HepG2 (cell line): Measurements from ENCODE around the gene ECE2. TPM values are rescaled to one million over a fixed set of nuclear protein-coding genes. Genes with fewer than 3 reads are reported as not detected.

Source experiments
- ATAC-seq: fragments of 200-7000 bp; cut with Tn5 transposase; 3 replicates; pipeline ENCODE4 v1.9.1; 2020; ENCODE audit warnings: mild to moderate bottlenecking, moderate library complexity
- BruUV-seq: library from RNA; stranded (reverse); fragments of 400-500 nt; replicated peaks from 2 replicates; lab custom pipeline; 2021; lab: Mats Ljungman, UMichigan
- CTCF ChIA-PET: fragments of 300-600 bp; formaldehyde crosslinking; extraction: SDS; loops from one replicate; lab custom pipeline; 2021; ENCODE audit warnings: low total read pairs, inconsistent platforms, low intra/inter-chr PET ratio; lab: Yijun Ruan, JAX
- POLR2A ChIA-PET: fragments of 350-600 bp; sonication (Branson Sonifier 250); formaldehyde crosslinking; loops from one replicate; lab custom pipeline; 2020; ENCODE audit warnings: antibody characterized with exemption, inconsistent platforms; lab: Yijun Ruan, JAX
- DNase-seq: peaks from one replicate; pipeline ENCODE4 v3.0.0-alpha.2; 2015; ENCODE audit warnings: low spot score
- FAIRE-seq: peaks from 3 replicates; lab custom pipeline; 2011; peaks lifted over from hg19 to GRCh38; lab: Jason Lieb, UNC
- H2AFZ ChIP-seq: one replicate; pipeline ENCODE4 v1.6.1; 2011; ENCODE audit warnings: low read length, inconsistent platforms
- H3K27ac ChIP-seq: fragments of 300-600 bp; 3 replicates; pipeline ENCODE4 v1.8.0; 2011; ENCODE audit warnings: mixed run types, mild to moderate bottlenecking, mixed read lengths, low read length, inconsistent platforms; ENCODE audit not compliant: insufficient read depth; ENCODE audit errors: extremely low read length
- H3K27me3 ChIP-seq, 2 experiments: fragments of 200-600 bp in 1 of 2; 2 replicates in 1 of 2; 3 replicates in 1 of 2; pipeline versions ENCODE4 v1.6.0 to v1.8.0; 2011; ENCODE audit warnings: low read length in 2 of 2, mild to moderate bottlenecking in 2 of 2, moderate library complexity in 2 of 2, inconsistent platforms in 1 of 2; ENCODE audit not compliant: insufficient read depth in 2 of 2, control insufficient read depth in 1 of 2
- H3K36me3 ChIP-seq, 2 experiments: fragments of 200-600 bp in 1 of 2; replicated peaks in 1 of 2; 2 replicates in 1 of 2; 3 replicates in 1 of 2; pipeline versions ENCODE4 v1.5.1 to v1.8.0; 2011; ENCODE audit warnings: low read length in 2 of 2, inconsistent platforms in 1 of 2; ENCODE audit not compliant: insufficient read depth in 2 of 2, control insufficient read depth in 1 of 2
- H3K4me1 ChIP-seq: 2 replicates; pipeline ENCODE4 v1.5.1; 2012; ENCODE audit warnings: low read length, inconsistent platforms; ENCODE audit not compliant: insufficient read depth
- H3K4me2 ChIP-seq: 2 replicates; pipeline ENCODE4 v1.6.0; 2011; ENCODE audit warnings: low read depth, low read length, inconsistent platforms
- H3K4me3 ChIP-seq, 3 experiments: fragments of 200-600 bp in 1 of 3; sonication (generic), shearing (Covaris generic) in 1 of 3; replicated peaks in 1 of 3; 2 replicates each; pipeline ENCODE4 v1.5.1; 2011 to 2016; ENCODE audit warnings: low read length in 3 of 3, inconsistent platforms in 2 of 3, low read depth in 2 of 3, mild to moderate bottlenecking in 2 of 3, control low read depth in 1 of 3, mixed read lengths in 1 of 3; ENCODE audit not compliant: insufficient read depth in 1 of 3
- H3K79me2 ChIP-seq: one replicate; pipeline ENCODE4 v1.6.1; 2011; ENCODE audit warnings: low read length, inconsistent platforms; ENCODE audit not compliant: insufficient read depth
- H3K9ac ChIP-seq: 2 replicates; pipeline ENCODE4 v1.6.0; 2011; ENCODE audit warnings: mild to moderate bottlenecking, low read depth, low read length, inconsistent platforms; ENCODE audit not compliant: insufficient read depth
- H3K9me3 ChIP-seq: 2 replicates; pipeline ENCODE4 v1.5.1; 2012; ENCODE audit warnings: mild to moderate bottlenecking, low read length
- H4K20me1 ChIP-seq: 2 replicates; pipeline ENCODE4 v1.6.0; 2011; ENCODE audit warnings: inconsistent platforms, mild to moderate bottlenecking, low read length, moderate library complexity; ENCODE audit not compliant: insufficient read depth
- SIN3B ChIP-seq: fragments of 150-350 bp; IDR thresholded peaks from 2 replicates; pipeline ENCODE4 v1.6.1; 2014; ENCODE audit warnings: low read length
- SMC3 ChIP-seq: IDR thresholded peaks from 2 replicates; pipeline ENCODE4 v1.6.1; 2011; ENCODE audit warnings: low read length, improper control_type of control experiment
- ZNF33A ChIP-seq: sonication (generic); formaldehyde crosslinking; IDR thresholded peaks from 2 replicates; pipeline ENCODE4 v1.5.1; 2020; ENCODE audit warnings: missing genetic modification reagents, mild to moderate bottlenecking, moderate library complexity, borderline replicate concordance
- ZNF550 ChIP-seq: sonication (generic); formaldehyde crosslinking; IDR thresholded peaks from 2 replicates; pipeline ENCODE4 v1.4.0; 2020; ENCODE audit warnings: mild to moderate bottlenecking, missing genetic modification reagents, borderline replicate concordance
- ZNF709 ChIP-seq: sonication (generic); formaldehyde crosslinking; IDR thresholded peaks from 2 replicates; pipeline ENCODE4 v1.5.0; 2020; ENCODE audit warnings: mild to moderate bottlenecking, missing genetic modification reagents
- WGBS: methylation state at CpG from one replicate; pipeline ENCODE4 v1.1.6; 2017; ENCODE audit warnings: low lambda C conversion rate; 5-methylcytosine and 5-hydroxymethylcytosine counted together
- in situ Hi-C: cut with HindIII; loops from 2 replicates; pipeline ENCODE4 v1.10.0; 2017; ENCODE audit warnings: low pct_unique_long_range_greater_than_20kb; ENCODE audit not compliant: extremely low pct_ligation_motif_present
- intact Hi-C: fragments of 100-400 bp; cut with micrococcal nuclease; formaldehyde crosslinking; loops from one replicate; pipeline ENCODE4 v1.10.0; 2022; ENCODE audit not compliant: unreplicated experiment
- polyA plus RNA-seq, 8 experiments: library from polyadenylated mRNA; depleted of rRNA in 3 of 8; stranded (reverse) in 7 of 8; unstranded in 1 of 8; fragments of >200 nt; fragmentation: Illumina TruSeq in 4 of 8; extraction: Trizol in 4 of 8; gene quantifications; 2 replicates each; pipeline versions ENCODE4 v1.2.1 to v1.2.3, GENCODE V29; 2011 to 2016; ENCODE audit warnings: low read depth in 4 of 8, missing spikeins in 1 of 8, mixed read lengths in 1 of 8; ENCODE audit not compliant: insufficient read depth in 1 of 8
- total RNA-seq, 5 experiments: library from RNA; depleted of rRNA; stranded (reverse); fragments of >200 nt; fragmentation: Illumina TruSeq; extraction: Trizol; gene quantifications; 2 replicates each; pipeline ENCODE4 v1.2.3, GENCODE V29; 2016; ENCODE audit warnings: low read depth in 1 of 5
- TF ChIP-seq, protein P1 (sequence below): sonication (generic); formaldehyde crosslinking; IDR thresholded peaks from 2 replicates; pipeline ENCODE4 v1.4.0; 2020; ENCODE audit warnings: missing genetic modification reagents, borderline replicate concordance
- TF ChIP-seq, protein P2 (sequence below): sonication (generic); formaldehyde crosslinking; IDR thresholded peaks from 2 replicates; pipeline ENCODE4 v1.4.0; 2020; ENCODE audit warnings: missing genetic modification reagents
- TF ChIP-seq, protein P3 (sequence below): sonication (generic); formaldehyde crosslinking; IDR thresholded peaks from 2 replicates; pipeline ENCODE4 v1.5.0; 2020; ENCODE audit warnings: mild to moderate bottlenecking, missing genetic modification reagents, moderate library complexity
- TF ChIP-seq, protein P4 (sequence below): sonication (generic); formaldehyde crosslinking; IDR thresholded peaks from 2 replicates; pipeline ENCODE4 v1.4.0; 2020; ENCODE audit warnings: mild to moderate bottlenecking, low read depth, missing genetic modification reagents
- TF ChIP-seq, protein P5 (sequence below): sonication (generic); formaldehyde crosslinking; IDR thresholded peaks from 2 replicates; pipeline ENCODE4 v1.4.0; 2020; ENCODE audit warnings: mild to moderate bottlenecking, missing genetic modification reagents
- TF ChIP-seq, protein P6 (sequence below), 2 experiments: sonication (generic) in 1 of 2; formaldehyde crosslinking in 1 of 2; IDR thresholded peaks; 2 replicates each; pipeline versions ENCODE4 v1.5.1 to v1.6.1; 2011 to 2020; ENCODE audit warnings: borderline replicate concordance in 1 of 2, low read depth in 1 of 2, low read length in 1 of 2, mild to moderate bottlenecking in 1 of 2, missing genetic modification reagents in 1 of 2, moderate library complexity in 1 of 2

Gene ECE2
- total and polyA plus RNA-seq, 2 of the 13 experiments (the other 11 are each of a cell fraction or from before 2014, with no cell fraction given) = not detected

DNA sequence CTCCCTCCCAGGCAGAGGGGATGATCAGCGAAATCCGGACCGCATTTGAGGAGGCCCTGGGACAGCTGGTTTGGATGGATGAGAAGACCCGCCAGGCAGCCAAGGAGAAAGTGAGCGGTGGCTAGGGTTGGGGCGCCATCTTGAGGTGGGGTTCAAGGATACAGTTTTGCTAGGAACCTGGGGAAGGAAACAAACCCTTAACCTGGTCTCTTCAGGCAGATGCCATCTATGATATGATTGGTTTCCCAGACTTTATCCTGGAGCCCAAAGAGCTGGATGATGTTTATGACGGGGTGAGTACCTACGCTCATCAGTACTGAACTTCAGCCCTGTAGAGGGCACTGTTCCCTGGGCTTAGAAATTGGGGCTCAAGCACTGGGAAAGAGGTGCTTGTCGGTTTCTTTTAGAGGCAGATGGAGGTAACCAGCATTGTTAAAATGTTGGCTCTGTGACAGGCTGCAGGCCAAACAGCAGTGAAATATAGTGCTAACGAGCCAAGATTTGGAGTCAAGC is 13.7 kb downstream of the ECE2 start (continued):
- TF ChIP-seq, protein P1, sequence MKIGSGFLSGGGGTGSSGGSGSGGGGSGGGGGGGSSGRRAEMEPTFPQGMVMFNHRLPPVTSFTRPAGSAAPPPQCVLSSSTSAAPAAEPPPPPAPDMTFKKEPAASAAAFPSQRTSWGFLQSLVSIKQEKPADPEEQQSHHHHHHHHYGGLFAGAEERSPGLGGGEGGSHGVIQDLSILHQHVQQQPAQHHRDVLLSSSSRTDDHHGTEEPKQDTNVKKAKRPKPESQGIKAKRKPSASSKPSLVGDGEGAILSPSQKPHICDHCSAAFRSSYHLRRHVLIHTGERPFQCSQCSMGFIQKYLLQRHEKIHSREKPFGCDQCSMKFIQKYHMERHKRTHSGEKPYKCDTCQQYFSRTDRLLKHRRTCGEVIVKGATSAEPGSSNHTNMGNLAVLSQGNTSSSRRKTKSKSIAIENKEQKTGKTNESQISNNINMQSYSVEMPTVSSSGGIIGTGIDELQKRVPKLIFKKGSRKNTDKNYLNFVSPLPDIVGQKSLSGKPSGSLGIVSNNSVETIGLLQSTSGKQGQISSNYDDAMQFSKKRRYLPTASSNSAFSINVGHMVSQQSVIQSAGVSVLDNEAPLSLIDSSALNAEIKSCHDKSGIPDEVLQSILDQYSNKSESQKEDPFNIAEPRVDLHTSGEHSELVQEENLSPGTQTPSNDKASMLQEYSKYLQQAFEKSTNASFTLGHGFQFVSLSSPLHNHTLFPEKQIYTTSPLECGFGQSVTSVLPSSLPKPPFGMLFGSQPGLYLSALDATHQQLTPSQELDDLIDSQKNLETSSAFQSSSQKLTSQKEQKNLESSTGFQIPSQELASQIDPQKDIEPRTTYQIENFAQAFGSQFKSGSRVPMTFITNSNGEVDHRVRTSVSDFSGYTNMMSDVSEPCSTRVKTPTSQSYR (CRISPR knock-in tag) = no peak
- no peak for TF ChIP-seq ZNF709 (CRISPR knock-in tag)
- 0 out of 2 replicates have a peak, but pooled peaks have one; percentile 3 for TF ChIP-seq SMC3
- TF ChIP-seq, protein P2, sequence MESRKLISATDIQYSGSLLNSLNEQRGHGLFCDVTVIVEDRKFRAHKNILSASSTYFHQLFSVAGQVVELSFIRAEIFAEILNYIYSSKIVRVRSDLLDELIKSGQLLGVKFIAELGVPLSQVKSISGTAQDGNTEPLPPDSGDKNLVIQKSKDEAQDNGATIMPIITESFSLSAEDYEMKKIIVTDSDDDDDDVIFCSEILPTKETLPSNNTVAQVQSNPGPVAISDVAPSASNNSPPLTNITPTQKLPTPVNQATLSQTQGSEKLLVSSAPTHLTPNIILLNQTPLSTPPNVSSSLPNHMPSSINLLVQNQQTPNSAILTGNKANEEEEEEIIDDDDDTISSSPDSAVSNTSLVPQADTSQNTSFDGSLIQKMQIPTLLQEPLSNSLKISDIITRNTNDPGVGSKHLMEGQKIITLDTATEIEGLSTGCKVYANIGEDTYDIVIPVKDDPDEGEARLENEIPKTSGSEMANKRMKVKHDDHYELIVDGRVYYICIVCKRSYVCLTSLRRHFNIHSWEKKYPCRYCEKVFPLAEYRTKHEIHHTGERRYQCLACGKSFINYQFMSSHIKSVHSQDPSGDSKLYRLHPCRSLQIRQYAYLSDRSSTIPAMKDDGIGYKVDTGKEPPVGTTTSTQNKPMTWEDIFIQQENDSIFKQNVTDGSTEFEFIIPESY (CRISPR knock-in tag) = peak; percentile 72; the same call in 1 of the 2 replicates

DNA sequence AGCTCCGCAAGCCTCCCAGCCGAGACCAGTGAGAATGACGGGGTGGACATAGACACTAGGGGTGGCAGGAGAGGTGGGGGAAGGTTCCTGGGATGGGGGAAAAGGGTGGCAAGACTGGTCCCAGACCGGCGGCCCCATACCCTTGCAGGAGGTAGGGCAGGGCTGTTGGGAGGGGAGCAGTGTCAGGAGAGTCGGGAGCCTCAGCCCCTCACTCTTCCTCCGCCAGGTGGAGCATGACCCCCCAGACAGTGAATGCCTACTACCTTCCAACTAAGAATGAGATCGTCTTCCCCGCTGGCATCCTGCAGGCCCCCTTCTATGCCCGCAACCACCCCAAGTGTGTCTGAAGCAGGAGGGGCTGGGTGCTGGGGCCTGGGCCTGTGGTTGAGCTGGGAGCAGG is 14.5 kb downstream of the ECE2 start:
- TF ChIP-seq, protein P3, sequence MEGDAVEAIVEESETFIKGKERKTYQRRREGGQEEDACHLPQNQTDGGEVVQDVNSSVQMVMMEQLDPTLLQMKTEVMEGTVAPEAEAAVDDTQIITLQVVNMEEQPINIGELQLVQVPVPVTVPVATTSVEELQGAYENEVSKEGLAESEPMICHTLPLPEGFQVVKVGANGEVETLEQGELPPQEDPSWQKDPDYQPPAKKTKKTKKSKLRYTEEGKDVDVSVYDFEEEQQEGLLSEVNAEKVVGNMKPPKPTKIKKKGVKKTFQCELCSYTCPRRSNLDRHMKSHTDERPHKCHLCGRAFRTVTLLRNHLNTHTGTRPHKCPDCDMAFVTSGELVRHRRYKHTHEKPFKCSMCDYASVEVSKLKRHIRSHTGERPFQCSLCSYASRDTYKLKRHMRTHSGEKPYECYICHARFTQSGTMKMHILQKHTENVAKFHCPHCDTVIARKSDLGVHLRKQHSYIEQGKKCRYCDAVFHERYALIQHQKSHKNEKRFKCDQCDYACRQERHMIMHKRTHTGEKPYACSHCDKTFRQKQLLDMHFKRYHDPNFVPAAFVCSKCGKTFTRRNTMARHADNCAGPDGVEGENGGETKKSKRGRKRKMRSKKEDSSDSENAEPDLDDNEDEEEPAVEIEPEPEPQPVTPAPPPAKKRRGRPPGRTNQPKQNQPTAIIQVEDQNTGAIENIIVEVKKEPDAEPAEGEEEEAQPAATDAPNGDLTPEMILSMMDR (CRISPR knock-in tag) = peak; percentile 33; the same call in 1 of the 2 replicates
- TF ChIP-seq SIN3B (no peak), ZNF33A (CRISPR knock-in tag) (no peak), ZNF550 (no peak)
- TF ChIP-seq, protein P4, sequence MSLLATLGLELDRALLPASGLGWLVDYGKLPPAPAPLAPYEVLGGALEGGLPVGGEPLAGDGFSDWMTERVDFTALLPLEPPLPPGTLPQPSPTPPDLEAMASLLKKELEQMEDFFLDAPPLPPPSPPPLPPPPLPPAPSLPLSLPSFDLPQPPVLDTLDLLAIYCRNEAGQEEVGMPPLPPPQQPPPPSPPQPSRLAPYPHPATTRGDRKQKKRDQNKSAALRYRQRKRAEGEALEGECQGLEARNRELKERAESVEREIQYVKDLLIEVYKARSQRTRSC = no peak
- TF ChIP-seq, protein P5, sequence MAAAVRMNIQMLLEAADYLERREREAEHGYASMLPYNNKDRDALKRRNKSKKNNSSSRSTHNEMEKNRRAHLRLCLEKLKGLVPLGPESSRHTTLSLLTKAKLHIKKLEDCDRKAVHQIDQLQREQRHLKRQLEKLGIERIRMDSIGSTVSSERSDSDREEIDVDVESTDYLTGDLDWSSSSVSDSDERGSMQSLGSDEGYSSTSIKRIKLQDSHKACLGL (CRISPR knock-in tag) = no peak
- TF ChIP-seq, protein P6, sequence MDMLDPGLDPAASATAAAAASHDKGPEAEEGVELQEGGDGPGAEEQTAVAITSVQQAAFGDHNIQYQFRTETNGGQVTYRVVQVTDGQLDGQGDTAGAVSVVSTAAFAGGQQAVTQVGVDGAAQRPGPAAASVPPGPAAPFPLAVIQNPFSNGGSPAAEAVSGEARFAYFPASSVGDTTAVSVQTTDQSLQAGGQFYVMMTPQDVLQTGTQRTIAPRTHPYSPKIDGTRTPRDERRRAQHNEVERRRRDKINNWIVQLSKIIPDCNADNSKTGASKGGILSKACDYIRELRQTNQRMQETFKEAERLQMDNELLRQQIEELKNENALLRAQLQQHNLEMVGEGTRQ (IDR thresholded peaks at IDR 0.05; ENCODE audit: low read depth, low read length) = no peak
- TF ChIP-seq, protein P6 (CRISPR knock-in tag; IDR thresholded peaks at IDR 0.05; ENCODE audit: borderline replicate concordance) = no peak
- no TSS peak for BruUV-seq
- H3K27me3 ChIP-seq = peaks cover 3 to 21% of the 10 kb centered on the region in 2 experiments; a peak in 3 of 5 replicates
- peaks cover 52% of the 10 kb centered on the region for H3K4me1 ChIP-seq
- WGBS = 79% methylated on average over 6 of the region's 10 CpGs
- CTCF ChIA-PET = interaction anchor here (1.6 kb wide), 1 partner anchor 63 kb away, joined by 3 read pairs; no protein-coding TSS in a partner anchor
- H2AFZ ChIP-seq = no peak overlapping the region
- ATAC-seq (peak; percentile 36), DNase-seq (no peak), FAIRE-seq (no peak)
- no peak overlapping the region for H3K9ac ChIP-seq
- in situ Hi-C loops (no loop called here), intact Hi-C loops (loop anchor here (5.0 kb wide), 1 partner anchor 252 kb away; no protein-coding TSS in a partner anchor)
- no peaks in the 10 kb centered on the region for H3K79me2 ChIP-seq
- H3K4me2 ChIP-seq = no peak overlapping the region
- H3K27ac ChIP-seq = no peak overlapping the region
- no peaks in the 10 kb centered on the region for H3K36me3 ChIP-seq
- no peak overlapping the region for H3K4me3 ChIP-seq
- POLR2A ChIA-PET = no interaction called here
- H3K9me3 ChIP-seq = no peaks in the 10 kb centered on the region
- H4K20me1 ChIP-seq = no peaks in the 10 kb centered on the region
